SU-DHL-6 (cell line): ENCODE measurements around the gene MAPKBP1.

Experiments used
- CTCF ChIP-seq: fragments of 200-600 bp; sonication (generic); IDR thresholded peaks from one replicate; pipeline ENCODE4 v1.5.1; 2017; ENCODE audit warnings: antibody characterized with exemption, mild to moderate bottlenecking, low read length, moderate library complexity; ENCODE audit not compliant: insufficient read depth, poor library complexity, severe bottlenecking
- EZH2phosphoT487 ChIP-seq: fragments of 200-600 bp; sonication (generic), shearing (Covaris generic); conservative IDR thresholded peaks from 2 replicates; pipeline ENCODE4 v1.6.1; 2018; ENCODE audit warnings: mild to moderate bottlenecking, antibody characterized with exemption, low read length, moderate library complexity, mixed read lengths

GRCh38 chr15:41727143-41727542 lies 47.1 kb upstream of the MAPKBP1 start:
- TF ChIP-seq CTCF (no peak), EZH2phosphoT487 (no peak)
